ENCODE measurements around the gene GNAL. TPM values are rescaled to one million over a fixed set of nuclear protein-coding genes. Genes with fewer than 3 reads are reported as not detected.

GNAL gene
- total and polyA plus RNA-seq, 2 of the 4 experiments (the other 2 are of a cell fraction) = 0.15 to 0.36 TPM

DNA sequence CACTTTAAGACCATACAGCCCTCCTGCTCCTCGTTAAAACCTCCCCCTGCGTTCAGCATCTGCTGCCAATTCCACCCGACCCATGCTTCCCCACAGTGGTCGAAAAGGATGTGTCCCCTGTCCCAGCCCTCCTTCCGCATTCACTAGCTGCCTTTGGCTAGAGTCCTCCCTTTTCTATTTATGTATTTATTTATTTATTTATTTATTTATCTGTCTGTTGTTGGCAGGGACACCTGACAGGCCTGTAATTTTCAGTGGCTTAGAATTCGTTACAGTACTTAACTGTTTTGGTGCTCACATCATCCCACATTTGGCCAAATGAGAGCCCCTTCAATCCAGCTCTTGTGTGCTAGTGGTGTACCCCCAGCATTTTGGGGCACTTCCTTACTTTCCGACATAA, 50.8 kb downstream of the GNAL start:
- H2BK15ac ChIP-seq (ENCODE audit: low read depth, low read length) = no peak overlapping the region
- H4K20me1 ChIP-seq (ENCODE audit: insufficient read depth, low read length) = no peaks in the 10 kb centered on the region
- no peak overlapping the region for H3K14ac ChIP-seq (replicated peaks; ENCODE audit: low read depth, low read length)
- no peaks in the 10 kb centered on the region for H3K79me1 ChIP-seq (ENCODE audit: low read depth in 1 of 2, low read length in 2 of 2)
- no peak overlapping the region for H2BK20ac ChIP-seq (ENCODE audit: low read depth, low read length)
- no peaks in the 10 kb centered on the region for H3K4me1 ChIP-seq (ENCODE audit: control insufficient read depth, insufficient read depth, low read length)
- H2AK5ac ChIP-seq (ENCODE audit: low read depth, low read length) = no peak overlapping the region
- H4K5ac ChIP-seq (ENCODE audit: low read depth, low read length) = no peak overlapping the region
- no peaks in the 10 kb centered on the region for H3K9me1 ChIP-seq (ENCODE audit: insufficient read depth, low read length)
- no peaks in the 10 kb centered on the region for H3K36me3 ChIP-seq (ENCODE audit: control insufficient read depth, insufficient read depth, low read length)
- peaks cover 45% of the 10 kb centered on the region for H3K27me3 ChIP-seq (ENCODE audit: control insufficient read depth, insufficient read depth, low read length)
- dilution Hi-C loops (cut with HindIII; ENCODE audit: low sequenced_read_pairs, unreplicated experiment) = no loop called here
- TF ChIP-seq BHLHE40 (IDR thresholded peaks at IDR 0.05; ENCODE audit: low read depth, low read length) = no peak
- no peak for TF ChIP-seq NFE2L2 (IDR thresholded peaks at IDR 0.05; ENCODE audit: low read depth, low read length)
- TF ChIP-seq FOS (IDR thresholded peaks at IDR 0.05; ENCODE audit: low read depth, low read length) = no peak
- no peak for TF ChIP-seq MAZ (IDR thresholded peaks at IDR 0.05; ENCODE audit: borderline replicate concordance, low read depth, low read length)
- no peak for TF ChIP-seq POLR2A (IDR thresholded peaks at IDR 0.05; ENCODE audit: low read depth, low read length)
- CTCF ChIA-PET = no interaction called here
- POLR2A ChIA-PET (ENCODE audit: unreplicated experiment) = no interaction called here
- no peak overlapping the region for H4K8ac ChIP-seq (ENCODE audit: low read depth in 2 of 2, low read length in 2 of 2)
- H3K4me2 ChIP-seq (ENCODE audit: low read depth, low read length) = no peak overlapping the region
- H2AK9ac ChIP-seq (replicated peaks; ENCODE audit: low read depth, low read length, poor library complexity) = no peak overlapping the region
- no peak overlapping the region for H3K4me3 ChIP-seq (ENCODE audit: insufficient read depth, low read depth, low read length)
- no peak overlapping the region for H2AFZ ChIP-seq (replicated peaks; ENCODE audit: low read length, poor library complexity)
- in situ Hi-C loops (cut with MboI; ENCODE audit: low sequenced_read_pairs) = no loop called here
- BruUV-seq (replicated peaks) = no TSS peak
- no peak overlapping the region for H2BK120ac ChIP-seq (ENCODE audit: low read depth, low read length)
- no peak overlapping the region for H3K18ac ChIP-seq (ENCODE audit: low read depth, low read length)
- no peak overlapping the region for H3K4ac ChIP-seq (ENCODE audit: low read depth, low read length)
- no peak overlapping the region for H3K23ac ChIP-seq (ENCODE audit: low read depth, low read length)
- H3K27ac ChIP-seq (ENCODE audit: insufficient read depth, low read length) = no peak overlapping the region
- ATAC-seq (ENCODE audit: low read depth) = no peak
- intact Hi-C loops (cut with micrococcal nuclease) = loop anchor here (10.0 kb wide), 1 partner anchor 375 kb away; no protein-coding TSS in a partner anchor
- no peak overlapping the region for H4K91ac ChIP-seq (ENCODE audit: insufficient read depth, low read depth, low read length)
- no peak overlapping the region for H2BK5ac ChIP-seq (ENCODE audit: low read depth, low read length, poor library complexity, severe bottlenecking)
- H3K56ac ChIP-seq (ENCODE audit: extremely low read depth, insufficient read depth, low read length) = no peak overlapping the region
- H3K9ac ChIP-seq (ENCODE audit: low read depth, low read length) = no peak overlapping the region
- H3K9me3 ChIP-seq (ENCODE audit: control insufficient read depth, insufficient read depth, low read length) = no peaks in the 10 kb centered on the region
- WGBS, 2 experiments (ENCODE audit: extremely low coverage in 2 of 2, insufficient read length in 1 of 2) = 50% methylated on average over 2 of the region's 7 CpGs; no CpG with 5 or more reads in 1 of the 2 experiments
- DNase-seq = no peak
